GM23338 (cell line): ENCODE measurements around the gene VWC2. TPM values are rescaled to one million over a fixed set of nuclear protein-coding genes. Genes with fewer than 3 reads are reported as not detected.

Source experiments
- ATAC-seq: fragments of 200-7000 bp; cut with Tn5 transposase; 3 replicates; pipeline ENCODE4 v1.9.1; 2020
- DNase-seq: peaks from one replicate; pipeline ENCODE4 v3.0.0-alpha.2; 2015; ENCODE audit warnings: low spot score
- H2AFZ ChIP-seq: fragments of 200-600 bp; sonication (generic); 2 replicates; pipeline ENCODE4 v1.8.0; 2016; ENCODE audit warnings: antibody characterized with exemption, mild to moderate bottlenecking, moderate library complexity
- H3F3A ChIP-seq: fragments of 200-600 bp; sonication (generic); replicated peaks from 2 replicates; pipeline ENCODE4 v1.8.0; 2017; ENCODE audit warnings: antibody characterized with exemption, mixed run types, low read depth
- H3K27ac ChIP-seq: fragments of 200-600 bp; sonication (generic); 2 replicates; pipeline ENCODE4 v1.6.1; 2016; ENCODE audit warnings: low read depth
- H3K27me3 ChIP-seq: fragments of 200-600 bp; sonication (generic); 2 replicates; pipeline ENCODE4 v1.8.0; 2016; ENCODE audit warnings: mild to moderate bottlenecking, mixed run types, moderate library complexity; ENCODE audit not compliant: insufficient read depth
- H3K36me3 ChIP-seq: fragments of 200-600 bp; sonication (generic); 2 replicates; pipeline ENCODE4 v1.8.0; 2016; ENCODE audit warnings: mild to moderate bottlenecking; ENCODE audit not compliant: insufficient read depth
- H3K4me1 ChIP-seq: fragments of 200-600 bp; sonication (generic); 2 replicates; pipeline ENCODE4 v1.8.0; 2016; ENCODE audit warnings: mild to moderate bottlenecking, moderate library complexity; ENCODE audit not compliant: insufficient read depth
- H3K4me2 ChIP-seq: fragments of 200-600 bp; sonication (generic); 2 replicates; pipeline ENCODE4 v1.7.1; 2017; ENCODE audit warnings: mixed run types
- H3K4me3 ChIP-seq: fragments of 200-600 bp; sonication (generic); 2 replicates; pipeline ENCODE4 v1.6.1; 2016; ENCODE audit warnings: mixed run types
- H3K79me2 ChIP-seq: fragments of 200-600 bp; sonication (generic); replicated peaks from 2 replicates; pipeline ENCODE4 v1.8.0; 2017; ENCODE audit warnings: mild to moderate bottlenecking; ENCODE audit not compliant: insufficient read depth
- H3K9me2 ChIP-seq: fragments of 200-600 bp; sonication (generic); 2 replicates; pipeline ENCODE4 v1.8.0; 2017; ENCODE audit not compliant: insufficient read depth
- H4K20me1 ChIP-seq: fragments of 200-600 bp; sonication (generic); replicated peaks from 2 replicates; pipeline ENCODE4 v1.8.0; 2017; ENCODE audit warnings: mild to moderate bottlenecking; ENCODE audit not compliant: insufficient read depth
- H3K27ac Mint-ChIP-seq: 2 replicates; pipeline ENCODE4 v1.8.0; 2020; ENCODE audit warnings: inconsistent platforms, mild to moderate bottlenecking, moderate library complexity, mixed read lengths
- H3K27me3 Mint-ChIP-seq: 3 replicates; pipeline ENCODE4 v1.8.0; 2022; ENCODE audit warnings: low read depth, mild to moderate bottlenecking, moderate library complexity, mixed read lengths, inconsistent platforms; ENCODE audit not compliant: insufficient read depth, poor library complexity
- H3K36me3 Mint-ChIP-seq: 3 replicates; pipeline ENCODE4 v1.8.0; 2021; ENCODE audit warnings: low read depth, mild to moderate bottlenecking, inconsistent platforms, moderate library complexity, mixed read lengths
- H3K4me1 Mint-ChIP-seq: 3 replicates; pipeline ENCODE4 v1.8.0; 2020; ENCODE audit warnings: mild to moderate bottlenecking, inconsistent platforms, mixed read lengths
- H3K4me3 Mint-ChIP-seq: 3 replicates; pipeline ENCODE4 v1.8.0; 2021; ENCODE audit warnings: moderate library complexity, mild to moderate bottlenecking, inconsistent platforms, mixed read lengths
- H3K9me3 Mint-ChIP-seq: 3 replicates; pipeline ENCODE4 v1.8.0; 2020; ENCODE audit warnings: moderate library complexity, mild to moderate bottlenecking, inconsistent platforms, mixed read lengths
- CREB1 ChIP-seq: fragments of 250-450 bp; sonication (Bioruptor Pico); IDR thresholded peaks from 2 replicates; pipeline ENCODE4 v1.5.0; 2020; ENCODE audit warnings: low read depth, mild to moderate bottlenecking, moderate library complexity
- EZH2 ChIP-seq: fragments of 200-600 bp; sonication (generic); IDR thresholded peaks from one replicate; pipeline ENCODE4 v1.8.0; 2017; ENCODE audit warnings: antibody characterized with exemption, mild to moderate bottlenecking, low read depth; ENCODE audit not compliant: unreplicated experiment
- EZH2phosphoT487 ChIP-seq: fragments of 200-600 bp; sonication (generic); IDR thresholded peaks from one replicate; pipeline ENCODE4 v1.8.1; 2018; ENCODE audit warnings: antibody characterized with exemption; ENCODE audit not compliant: unreplicated experiment
- POLR2AphosphoS5 ChIP-seq: IDR thresholded peaks from 2 replicates; pipeline ENCODE4 v1.6.1; 2016; ENCODE audit warnings: antibody characterized with exemption, low read depth
- ZNF331 ChIP-seq: fragments of 250-450 bp; sonication (Bioruptor Pico); IDR thresholded peaks from 2 replicates; pipeline ENCODE4 v1.5.0; 2020; ENCODE audit warnings: low read depth, mild to moderate bottlenecking, moderate library complexity
- polyA plus RNA-seq: library from polyadenylated mRNA; unstranded; fragments of >200 nt; fragmentation: Nextera tagmentation; extraction: Ambion mirVana; gene quantifications from 2 replicates; pipeline ENCODE4 v1.2.1, GENCODE V29; 2016
- total RNA-seq: library from RNA; depleted of rRNA; stranded (reverse); fragments of >200 nt; shearing (Covaris generic); gene quantifications from 2 replicates; pipeline ENCODE4 v1.2.3, GENCODE V29; 2014
- TF ChIP-seq, protein P1 (sequence below): IDR thresholded peaks from one replicate; pipeline ENCODE4 v1.6.1; 2018; ENCODE audit warnings: antibody characterized with exemption; ENCODE audit not compliant: unreplicated experiment
- TF ChIP-seq, protein P2 (sequence below): fragments of 250-450 bp; sonication (Bioruptor Pico); IDR thresholded peaks from 2 replicates; pipeline ENCODE4 v1.5.0; 2020; ENCODE audit warnings: mild to moderate bottlenecking, moderate library complexity
- TF ChIP-seq, protein P3 (sequence below), 2 experiments: fragments of 200-600 bp in 1 of 2; sonication (generic) in 1 of 2; conservative IDR thresholded peaks; 2 replicates each; pipeline versions ENCODE4 v1.5.1 to v1.6.1; 2016 to 2017; ENCODE audit warnings: antibody characterized with exemption in 2 of 2, low read depth in 2 of 2, mild to moderate bottlenecking in 2 of 2, moderate library complexity in 1 of 2
- TF ChIP-seq, protein P4 (sequence below): IDR thresholded peaks from 2 replicates; pipeline ENCODE4 v1.6.1; 2016; ENCODE audit warnings: antibody characterized with exemption

Gene VWC2
- total and polyA plus RNA-seq, 2 experiments from 2014 or later = 0.15 to 0.45 TPM

DNA sequence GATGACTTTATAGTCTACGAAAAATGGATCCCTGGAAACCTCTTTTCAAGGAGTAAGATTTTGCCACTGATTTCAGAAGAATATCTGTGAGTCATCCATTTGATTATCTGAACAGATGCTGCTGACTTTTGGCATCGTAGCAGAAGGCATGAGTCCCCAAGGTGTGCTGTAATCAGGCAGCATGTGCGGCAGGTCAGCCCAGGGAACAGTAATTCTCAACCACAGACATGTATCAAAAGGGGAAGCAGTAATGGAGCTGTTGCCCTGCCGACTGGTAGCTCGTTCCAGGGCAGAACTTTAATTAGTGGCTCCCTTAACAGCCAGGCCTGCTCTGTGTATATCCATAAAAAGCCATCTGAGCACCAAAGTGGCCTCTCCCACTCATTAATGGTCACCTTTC is 5.7 kb upstream of the VWC2 start:
- Mint-ChIP-seq H3K9me3 (no peaks in the 10 kb centered on the region), H3K4me1 (peaks cover 23% of the 10 kb centered on the region), H3K27me3 (peaks cover 18% of the 10 kb centered on the region)

More for the DNA sequence above, 5.7 kb upstream of the VWC2 start:
- no peak overlapping the region for H3K4me2 ChIP-seq
- no peaks in the 10 kb centered on the region for H3K36me3 ChIP-seq
- H2AFZ ChIP-seq = no peak overlapping the region
- no peaks in the 10 kb centered on the region for H4K20me1 ChIP-seq
- Mint-ChIP-seq H3K4me3 (no peak overlapping the region), H3K36me3 (no peaks in the 10 kb centered on the region; the same call in 2 of the 3 replicates), H3K27ac (no peak overlapping the region)
- H3K9me2 ChIP-seq = 0 out of 2 replicates have a peak, but pooled peaks cover 5% of the 10 kb centered on the region
- peaks cover 3% of the 10 kb centered on the region for H3K4me1 ChIP-seq
- no peak for ATAC-seq
- DNase-seq = no peak
- TF ChIP-seq, protein P1, sequence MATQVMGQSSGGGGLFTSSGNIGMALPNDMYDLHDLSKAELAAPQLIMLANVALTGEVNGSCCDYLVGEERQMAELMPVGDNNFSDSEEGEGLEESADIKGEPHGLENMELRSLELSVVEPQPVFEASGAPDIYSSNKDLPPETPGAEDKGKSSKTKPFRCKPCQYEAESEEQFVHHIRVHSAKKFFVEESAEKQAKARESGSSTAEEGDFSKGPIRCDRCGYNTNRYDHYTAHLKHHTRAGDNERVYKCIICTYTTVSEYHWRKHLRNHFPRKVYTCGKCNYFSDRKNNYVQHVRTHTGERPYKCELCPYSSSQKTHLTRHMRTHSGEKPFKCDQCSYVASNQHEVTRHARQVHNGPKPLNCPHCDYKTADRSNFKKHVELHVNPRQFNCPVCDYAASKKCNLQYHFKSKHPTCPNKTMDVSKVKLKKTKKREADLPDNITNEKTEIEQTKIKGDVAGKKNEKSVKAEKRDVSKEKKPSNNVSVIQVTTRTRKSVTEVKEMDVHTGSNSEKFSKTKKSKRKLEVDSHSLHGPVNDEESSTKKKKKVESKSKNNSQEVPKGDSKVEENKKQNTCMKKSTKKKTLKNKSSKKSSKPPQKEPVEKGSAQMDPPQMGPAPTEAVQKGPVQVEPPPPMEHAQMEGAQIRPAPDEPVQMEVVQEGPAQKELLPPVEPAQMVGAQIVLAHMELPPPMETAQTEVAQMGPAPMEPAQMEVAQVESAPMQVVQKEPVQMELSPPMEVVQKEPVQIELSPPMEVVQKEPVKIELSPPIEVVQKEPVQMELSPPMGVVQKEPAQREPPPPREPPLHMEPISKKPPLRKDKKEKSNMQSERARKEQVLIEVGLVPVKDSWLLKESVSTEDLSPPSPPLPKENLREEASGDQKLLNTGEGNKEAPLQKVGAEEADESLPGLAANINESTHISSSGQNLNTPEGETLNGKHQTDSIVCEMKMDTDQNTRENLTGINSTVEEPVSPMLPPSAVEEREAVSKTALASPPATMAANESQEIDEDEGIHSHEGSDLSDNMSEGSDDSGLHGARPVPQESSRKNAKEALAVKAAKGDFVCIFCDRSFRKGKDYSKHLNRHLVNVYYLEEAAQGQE = no peak
- TF ChIP-seq ZNF331 (CRISPR knock-in tag) (no peak), EZH2 (no peak), POLR2AphosphoS5 (no peak), CREB1 (CRISPR knock-in tag) (no peak), EZH2phosphoT487 (no peak)
- TF ChIP-seq, protein P2, sequence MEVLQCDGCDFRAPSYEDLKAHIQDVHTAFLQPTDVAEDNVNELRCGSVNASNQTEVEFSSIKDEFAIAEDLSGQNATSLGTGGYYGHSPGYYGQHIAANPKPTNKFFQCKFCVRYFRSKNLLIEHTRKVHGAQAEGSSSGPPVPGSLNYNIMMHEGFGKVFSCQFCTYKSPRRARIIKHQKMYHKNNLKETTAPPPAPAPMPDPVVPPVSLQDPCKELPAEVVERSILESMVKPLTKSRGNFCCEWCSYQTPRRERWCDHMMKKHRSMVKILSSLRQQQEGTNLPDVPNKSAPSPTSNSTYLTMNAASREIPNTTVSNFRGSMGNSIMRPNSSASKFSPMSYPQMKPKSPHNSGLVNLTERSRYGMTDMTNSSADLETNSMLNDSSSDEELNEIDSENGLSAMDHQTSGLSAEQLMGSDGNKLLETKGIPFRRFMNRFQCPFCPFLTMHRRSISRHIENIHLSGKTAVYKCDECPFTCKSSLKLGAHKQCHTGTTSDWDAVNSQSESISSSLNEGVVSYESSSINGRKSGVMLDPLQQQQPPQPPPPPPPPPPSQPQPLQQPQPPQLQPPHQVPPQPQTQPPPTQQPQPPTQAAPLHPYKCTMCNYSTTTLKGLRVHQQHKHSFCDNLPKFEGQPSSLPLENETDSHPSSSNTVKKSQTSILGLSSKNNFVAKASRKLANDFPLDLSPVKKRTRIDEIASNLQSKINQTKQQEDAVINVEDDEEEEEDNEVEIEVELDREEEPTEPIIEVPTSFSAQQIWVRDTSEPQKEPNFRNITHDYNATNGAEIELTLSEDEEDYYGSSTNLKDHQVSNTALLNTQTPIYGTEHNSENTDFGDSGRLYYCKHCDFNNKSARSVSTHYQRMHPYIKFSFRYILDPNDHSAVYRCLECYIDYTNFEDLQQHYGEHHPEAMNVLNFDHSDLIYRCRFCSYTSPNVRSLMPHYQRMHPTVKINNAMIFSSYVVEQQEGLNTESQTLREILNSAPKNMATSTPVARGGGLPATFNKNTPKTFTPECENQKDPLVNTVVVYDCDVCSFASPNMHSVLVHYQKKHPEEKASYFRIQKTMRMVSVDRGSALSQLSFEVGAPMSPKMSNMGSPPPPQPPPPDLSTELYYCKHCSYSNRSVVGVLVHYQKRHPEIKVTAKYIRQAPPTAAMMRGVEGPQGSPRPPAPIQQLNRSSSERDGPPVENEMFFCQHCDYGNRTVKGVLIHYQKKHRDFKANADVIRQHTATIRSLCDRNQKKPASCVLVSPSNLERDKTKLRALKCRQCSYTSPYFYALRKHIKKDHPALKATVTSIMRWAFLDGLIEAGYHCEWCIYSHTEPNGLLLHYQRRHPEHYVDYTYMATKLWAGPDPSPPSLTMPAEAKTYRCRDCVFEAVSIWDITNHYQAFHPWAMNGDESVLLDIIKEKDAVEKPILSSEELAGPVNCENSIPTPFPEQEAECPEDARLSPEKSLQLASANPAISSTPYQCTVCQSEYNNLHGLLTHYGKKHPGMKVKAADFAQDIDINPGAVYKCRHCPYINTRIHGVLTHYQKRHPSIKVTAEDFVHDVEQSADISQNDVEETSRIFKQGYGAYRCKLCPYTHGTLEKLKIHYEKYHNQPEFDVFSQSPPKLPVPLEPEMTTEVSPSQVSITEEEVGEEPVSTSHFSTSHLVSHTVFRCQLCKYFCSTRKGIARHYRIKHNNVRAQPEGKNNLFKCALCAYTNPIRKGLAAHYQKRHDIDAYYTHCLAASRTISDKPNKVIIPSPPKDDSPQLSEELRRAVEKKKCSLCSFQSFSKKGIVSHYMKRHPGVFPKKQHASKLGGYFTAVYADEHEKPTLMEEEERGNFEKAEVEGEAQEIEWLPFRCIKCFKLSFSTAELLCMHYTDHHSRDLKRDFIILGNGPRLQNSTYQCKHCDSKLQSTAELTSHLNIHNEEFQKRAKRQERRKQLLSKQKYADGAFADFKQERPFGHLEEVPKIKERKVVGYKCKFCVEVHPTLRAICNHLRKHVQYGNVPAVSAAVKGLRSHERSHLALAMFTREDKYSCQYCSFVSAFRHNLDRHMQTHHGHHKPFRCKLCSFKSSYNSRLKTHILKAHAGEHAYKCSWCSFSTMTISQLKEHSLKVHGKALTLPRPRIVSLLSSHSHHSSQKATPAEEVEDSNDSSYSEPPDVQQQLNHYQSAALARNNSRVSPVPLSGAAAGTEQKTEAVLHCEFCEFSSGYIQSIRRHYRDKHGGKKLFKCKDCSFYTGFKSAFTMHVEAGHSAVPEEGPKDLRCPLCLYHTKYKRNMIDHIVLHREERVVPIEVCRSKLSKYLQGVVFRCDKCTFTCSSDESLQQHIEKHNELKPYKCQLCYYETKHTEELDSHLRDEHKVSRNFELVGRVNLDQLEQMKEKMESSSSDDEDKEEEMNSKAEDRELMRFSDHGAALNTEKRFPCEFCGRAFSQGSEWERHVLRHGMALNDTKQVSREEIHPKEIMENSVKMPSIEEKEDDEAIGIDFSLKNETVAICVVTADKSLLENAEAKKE = no peak
- TF ChIP-seq, protein P3, sequence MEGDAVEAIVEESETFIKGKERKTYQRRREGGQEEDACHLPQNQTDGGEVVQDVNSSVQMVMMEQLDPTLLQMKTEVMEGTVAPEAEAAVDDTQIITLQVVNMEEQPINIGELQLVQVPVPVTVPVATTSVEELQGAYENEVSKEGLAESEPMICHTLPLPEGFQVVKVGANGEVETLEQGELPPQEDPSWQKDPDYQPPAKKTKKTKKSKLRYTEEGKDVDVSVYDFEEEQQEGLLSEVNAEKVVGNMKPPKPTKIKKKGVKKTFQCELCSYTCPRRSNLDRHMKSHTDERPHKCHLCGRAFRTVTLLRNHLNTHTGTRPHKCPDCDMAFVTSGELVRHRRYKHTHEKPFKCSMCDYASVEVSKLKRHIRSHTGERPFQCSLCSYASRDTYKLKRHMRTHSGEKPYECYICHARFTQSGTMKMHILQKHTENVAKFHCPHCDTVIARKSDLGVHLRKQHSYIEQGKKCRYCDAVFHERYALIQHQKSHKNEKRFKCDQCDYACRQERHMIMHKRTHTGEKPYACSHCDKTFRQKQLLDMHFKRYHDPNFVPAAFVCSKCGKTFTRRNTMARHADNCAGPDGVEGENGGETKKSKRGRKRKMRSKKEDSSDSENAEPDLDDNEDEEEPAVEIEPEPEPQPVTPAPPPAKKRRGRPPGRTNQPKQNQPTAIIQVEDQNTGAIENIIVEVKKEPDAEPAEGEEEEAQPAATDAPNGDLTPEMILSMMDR (conservative IDR thresholded peaks at IDR 0.05; ENCODE audit: low read depth in 2 of 2) = no peak
- TF ChIP-seq, protein P4, sequence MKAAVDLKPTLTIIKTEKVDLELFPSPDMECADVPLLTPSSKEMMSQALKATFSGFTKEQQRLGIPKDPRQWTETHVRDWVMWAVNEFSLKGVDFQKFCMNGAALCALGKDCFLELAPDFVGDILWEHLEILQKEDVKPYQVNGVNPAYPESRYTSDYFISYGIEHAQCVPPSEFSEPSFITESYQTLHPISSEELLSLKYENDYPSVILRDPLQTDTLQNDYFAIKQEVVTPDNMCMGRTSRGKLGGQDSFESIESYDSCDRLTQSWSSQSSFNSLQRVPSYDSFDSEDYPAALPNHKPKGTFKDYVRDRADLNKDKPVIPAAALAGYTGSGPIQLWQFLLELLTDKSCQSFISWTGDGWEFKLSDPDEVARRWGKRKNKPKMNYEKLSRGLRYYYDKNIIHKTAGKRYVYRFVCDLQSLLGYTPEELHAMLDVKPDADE = no peak
- H3K4me3 ChIP-seq = no peak overlapping the region
- no peak overlapping the region for H3K27ac ChIP-seq
- no peaks in the 10 kb centered on the region; the same call in 1 of the 2 replicates for H3F3A ChIP-seq
- no peaks in the 10 kb centered on the region for H3K79me2 ChIP-seq
- H3K27me3 ChIP-seq = peaks cover 29% of the 10 kb centered on the region
